Measurements from ENCODE around the gene FTL. TPM values are rescaled to one million over a fixed set of nuclear protein-coding genes. Genes with fewer than 3 reads are reported as not detected.

FTL gene
- total and polyA plus RNA-seq, 2 donors (not counting 3 experiments of a cell fraction or from before 2014, with no cell fraction given): 1,937 to 2,748 TPM

DNA sequence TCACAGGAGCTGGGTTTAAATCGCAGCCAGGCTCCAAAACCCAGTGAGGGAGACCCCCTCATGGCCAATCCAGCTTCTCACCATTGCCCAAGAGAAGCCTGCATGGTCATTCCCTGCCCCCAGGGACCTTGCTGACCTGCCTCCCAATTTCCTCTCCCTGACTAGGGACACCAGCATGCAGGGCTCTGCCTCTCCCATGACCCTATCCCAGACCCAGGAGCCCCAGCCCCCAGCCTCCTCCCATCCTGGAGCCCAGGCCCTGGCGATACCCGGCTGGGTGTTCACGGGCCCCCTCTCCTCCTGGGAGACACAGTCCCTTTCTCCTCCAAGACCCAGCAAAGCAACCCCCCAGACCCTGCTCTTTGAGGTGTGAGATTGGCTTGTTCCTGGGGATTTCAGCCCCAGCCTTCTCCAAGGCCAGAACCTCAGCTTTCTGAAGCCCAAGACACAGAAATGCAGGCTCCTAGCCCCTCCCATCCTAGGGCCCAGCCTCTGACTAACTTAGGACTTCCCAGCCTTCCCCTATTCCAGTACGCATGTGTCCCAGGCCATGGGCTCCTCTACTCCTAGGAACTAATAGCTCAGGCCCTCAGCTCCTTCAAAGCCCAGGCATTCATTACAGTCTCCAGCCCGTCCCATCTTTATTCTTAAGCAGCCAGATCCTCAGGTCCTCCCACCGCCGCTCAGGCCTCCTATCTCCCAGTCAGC lies 26.9 kb downstream of the FTL start:
- DNase-seq (ENCODE audit: low read depth, low spot score): peak; percentile 70
- CTCF ChIA-PET: interaction anchor here (0.9 to 3.3 kb wide), 10 partner anchors 15 to 233 kb away, joined by 3 to 41 read pairs (median 6); partner anchors contain the start of gene NUCB1
- Histone ChIP-seq H3K36me3 (ENCODE audit: control insufficient read depth in 2 of 2, extremely low read depth in 1 of 2, insufficient read depth in 2 of 2, low read length in 2 of 2) (peaks cover 0 to 7% of the 10 kb centered on the region in 2 experiments), H3K4me3 (replicated peaks in 1 of 3; ENCODE audit: insufficient read depth in 1 of 3, low read depth in 1 of 3, low read length in 3 of 3) (peak overlapping the region; percentile 83 to 92 (median 86)), H3K27me3 (ENCODE audit: control insufficient read depth in 2 of 2, insufficient read depth in 2 of 2, low read length in 2 of 2) (no peaks in the 10 kb centered on the region), H3K9me3 (replicated peaks; ENCODE audit: control insufficient read depth, insufficient read depth, low read length) (no peaks in the 10 kb centered on the region), H3K9ac (replicated peaks; ENCODE audit: extremely low read depth, insufficient read depth, low read length) (peak overlapping the region; percentile 89), H3K4me2 (ENCODE audit: insufficient read depth, low read length) (peak overlapping the region; percentile 80), H3K9me1 (replicated peaks; ENCODE audit: control insufficient read depth, extremely low read depth, insufficient read depth, low read length) (no peaks in the 10 kb centered on the region), H3K79me2 (ENCODE audit: control insufficient read depth, insufficient read depth, low read length) (peaks cover 51% of the 10 kb centered on the region), H3K27ac (ENCODE audit: insufficient read depth, low read depth, low read length) (peak overlapping the region; percentile 48), H3K4me1 (ENCODE audit: control insufficient read depth, extremely low read depth, insufficient read depth, low read length) (peaks cover 14% of the 10 kb centered on the region), H2AFZ (ENCODE audit: low read depth, low read length) (peak overlapping the region; percentile 49), H4K20me1 (replicated peaks; ENCODE audit: control insufficient read depth, extremely low read depth, insufficient read depth, low read length) (no peaks in the 10 kb centered on the region)
- BruUV-seq (replicated peaks): no TSS peak
- POLR2A ChIA-PET: no interaction called here
- dilution Hi-C loops (cut with MboI; ENCODE audit: extremely low pct_ligation_motif_present, low sequenced_read_pairs) (no loop called here), intact Hi-C loops (cut with micrococcal nuclease) (loop anchor here (2.0 to 10.0 kb wide), 3 partner anchors 13 to 357 kb away; partner anchors contain the start of genes DBP, HRC and TRPM4)
- TF ChIP-seq EZH2 (IDR thresholded peaks at IDR 0.05; ENCODE audit: borderline replicate concordance, low read depth, low read length, severe bottlenecking) (no peak), FOS (IDR thresholded peaks at IDR 0.05; ENCODE audit: borderline replicate concordance, insufficient read depth, low read length) (no peak), POLR2A (IDR thresholded peaks at IDR 0.05; ENCODE audit: low read depth, low read length) (peak; percentile 56), POLR2AphosphoS5 (IDR thresholded peaks at IDR 0.05; ENCODE audit: insufficient read depth, low read depth, low read length) (peak; percentile 16), GATA2 (IDR thresholded peaks at IDR 0.05; ENCODE audit: insufficient read depth, insufficient read length, low read depth, low read length) (no peak), MYC (IDR thresholded peaks at IDR 0.05; ENCODE audit: low read depth, low read length) (no peak)
- TF ChIP-seq, protein P1, sequence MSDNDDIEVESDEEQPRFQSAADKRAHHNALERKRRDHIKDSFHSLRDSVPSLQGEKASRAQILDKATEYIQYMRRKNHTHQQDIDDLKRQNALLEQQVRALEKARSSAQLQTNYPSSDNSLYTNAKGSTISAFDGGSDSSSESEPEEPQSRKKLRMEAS (IDR thresholded peaks at IDR 0.05; ENCODE audit: insufficient read depth, insufficient read length): no peak
- peak; percentile 96 for FAIRE-seq
